B cell (primary cell): Measurements from ENCODE around the gene JAG1.

Experiments used
- EZH2 ChIP-seq: IDR thresholded peaks from 2 replicates; pipeline ENCODE4 v1.6.1; 2012; ENCODE audit warnings: borderline replicate concordance, low read depth, mild to moderate bottlenecking, moderate library complexity, low read length; ENCODE audit not compliant: insufficient read depth, poor library complexity, severe bottlenecking
- TF ChIP-seq, protein P1 (sequence below): fragments of 200-600 bp; IDR thresholded peaks from one replicate; pipeline ENCODE4 v1.8.0; 2022; ENCODE audit warnings: antibody characterized with exemption, mild to moderate bottlenecking

DNA sequence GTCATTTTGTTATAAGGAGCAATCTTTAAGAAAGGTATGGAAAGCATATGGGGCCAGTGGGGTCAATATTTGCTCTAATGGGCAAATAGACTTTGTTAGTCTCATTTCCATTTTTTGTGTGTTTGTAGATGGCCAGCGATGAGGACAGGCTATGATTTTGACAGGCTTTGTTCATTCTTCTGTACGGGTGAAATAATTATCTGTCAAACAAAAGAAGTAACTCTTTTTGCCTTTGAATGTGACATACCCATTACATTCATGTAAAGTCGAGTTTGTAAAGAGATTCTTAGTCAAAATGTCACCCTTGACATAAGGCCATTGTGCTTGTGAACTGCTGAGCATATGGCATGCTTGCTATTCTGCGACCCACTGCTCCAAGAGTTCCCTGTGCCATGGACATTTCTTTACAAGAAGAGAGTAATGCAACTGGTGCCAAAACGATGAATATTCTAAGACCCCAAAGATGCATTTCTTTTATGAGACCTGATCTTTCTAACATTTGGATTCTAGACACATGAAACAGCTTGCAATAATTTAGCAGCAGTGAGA lies 38.2 kb upstream of the JAG1 start:
- TF ChIP-seq EZH2: no peak
- TF ChIP-seq, protein P1, sequence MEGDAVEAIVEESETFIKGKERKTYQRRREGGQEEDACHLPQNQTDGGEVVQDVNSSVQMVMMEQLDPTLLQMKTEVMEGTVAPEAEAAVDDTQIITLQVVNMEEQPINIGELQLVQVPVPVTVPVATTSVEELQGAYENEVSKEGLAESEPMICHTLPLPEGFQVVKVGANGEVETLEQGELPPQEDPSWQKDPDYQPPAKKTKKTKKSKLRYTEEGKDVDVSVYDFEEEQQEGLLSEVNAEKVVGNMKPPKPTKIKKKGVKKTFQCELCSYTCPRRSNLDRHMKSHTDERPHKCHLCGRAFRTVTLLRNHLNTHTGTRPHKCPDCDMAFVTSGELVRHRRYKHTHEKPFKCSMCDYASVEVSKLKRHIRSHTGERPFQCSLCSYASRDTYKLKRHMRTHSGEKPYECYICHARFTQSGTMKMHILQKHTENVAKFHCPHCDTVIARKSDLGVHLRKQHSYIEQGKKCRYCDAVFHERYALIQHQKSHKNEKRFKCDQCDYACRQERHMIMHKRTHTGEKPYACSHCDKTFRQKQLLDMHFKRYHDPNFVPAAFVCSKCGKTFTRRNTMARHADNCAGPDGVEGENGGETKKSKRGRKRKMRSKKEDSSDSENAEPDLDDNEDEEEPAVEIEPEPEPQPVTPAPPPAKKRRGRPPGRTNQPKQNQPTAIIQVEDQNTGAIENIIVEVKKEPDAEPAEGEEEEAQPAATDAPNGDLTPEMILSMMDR: no peak
